GM10266 (cell line): ENCODE measurements around the gene PDE4D.

Source experiments
- DNase-seq: peaks from one replicate; pipeline ENCODE4 v3.0.0; 2012; ENCODE audit errors: extremely low spot score
- TF ChIP-seq, protein P1 (sequence below): IDR thresholded peaks from 2 replicates; pipeline ENCODE4 v1.5.1; 2012; ENCODE audit warnings: mild to moderate bottlenecking, low read depth; ENCODE audit not compliant: control insufficient read depth, insufficient read depth; ENCODE audit errors: missing control alignments

PDE4D gene

GRCh38 chr5:59216841-59217240 lies 676.7 kb downstream of the PDE4D start:
- DNase-seq, result no peak

GRCh38 chr5:59212596-59212995 lies 680.9 kb downstream of the PDE4D start:
- TF ChIP-seq, protein P1, sequence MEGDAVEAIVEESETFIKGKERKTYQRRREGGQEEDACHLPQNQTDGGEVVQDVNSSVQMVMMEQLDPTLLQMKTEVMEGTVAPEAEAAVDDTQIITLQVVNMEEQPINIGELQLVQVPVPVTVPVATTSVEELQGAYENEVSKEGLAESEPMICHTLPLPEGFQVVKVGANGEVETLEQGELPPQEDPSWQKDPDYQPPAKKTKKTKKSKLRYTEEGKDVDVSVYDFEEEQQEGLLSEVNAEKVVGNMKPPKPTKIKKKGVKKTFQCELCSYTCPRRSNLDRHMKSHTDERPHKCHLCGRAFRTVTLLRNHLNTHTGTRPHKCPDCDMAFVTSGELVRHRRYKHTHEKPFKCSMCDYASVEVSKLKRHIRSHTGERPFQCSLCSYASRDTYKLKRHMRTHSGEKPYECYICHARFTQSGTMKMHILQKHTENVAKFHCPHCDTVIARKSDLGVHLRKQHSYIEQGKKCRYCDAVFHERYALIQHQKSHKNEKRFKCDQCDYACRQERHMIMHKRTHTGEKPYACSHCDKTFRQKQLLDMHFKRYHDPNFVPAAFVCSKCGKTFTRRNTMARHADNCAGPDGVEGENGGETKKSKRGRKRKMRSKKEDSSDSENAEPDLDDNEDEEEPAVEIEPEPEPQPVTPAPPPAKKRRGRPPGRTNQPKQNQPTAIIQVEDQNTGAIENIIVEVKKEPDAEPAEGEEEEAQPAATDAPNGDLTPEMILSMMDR, result no peak
- no peak for DNase-seq

More at GRCh38 chr5:59216841-59217240, 676.7 kb downstream of the PDE4D start:
- TF ChIP-seq, protein P1, result no peak

GRCh38 chr5:59209758-59210359 lies 683.7 kb downstream of the PDE4D start:
- TF ChIP-seq, protein P1, result no peak

DNA sequence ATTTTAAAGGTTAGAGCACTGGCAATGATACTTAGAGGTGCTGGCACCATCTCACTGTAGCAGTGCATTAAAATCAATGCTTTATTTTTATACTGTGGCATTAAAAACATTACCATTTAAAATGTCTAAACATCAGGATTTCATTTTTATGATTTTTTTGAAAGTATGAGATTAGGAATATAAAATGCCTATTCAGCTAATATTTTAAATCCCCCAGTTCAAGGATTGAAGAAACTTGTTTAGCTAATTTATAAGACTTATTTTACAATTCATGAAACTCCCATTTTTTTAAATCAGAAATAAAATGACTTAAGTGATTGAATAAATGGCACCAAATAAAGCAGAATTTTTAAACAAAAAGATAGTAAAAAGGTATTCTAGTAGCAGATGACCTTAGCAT lies 685.1 kb downstream of the PDE4D start:
- TF ChIP-seq, protein P1, result no peak
- no peak for DNase-seq

More at GRCh38 chr5:59209758-59210359, 683.7 kb downstream of the PDE4D start:
- DNase-seq, result no peak

DNA sequence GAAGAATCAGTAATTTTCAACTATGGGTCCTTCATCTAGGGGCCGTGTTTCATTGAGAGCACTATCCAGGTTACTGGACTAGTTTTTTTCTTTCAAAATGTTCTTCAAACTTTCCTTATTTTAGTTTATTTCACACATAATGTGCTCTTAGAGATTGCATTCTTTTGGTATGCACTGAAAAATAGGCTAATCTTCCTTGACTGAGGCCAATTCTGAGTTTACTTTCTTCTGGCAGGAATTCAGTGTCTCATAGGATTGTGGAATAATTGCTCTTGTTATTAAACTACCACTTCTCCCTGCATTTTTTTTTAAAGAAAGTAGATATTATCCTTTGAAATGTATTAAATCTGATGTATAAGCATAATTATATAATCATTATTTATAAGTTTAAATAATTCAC lies 686.1 kb downstream of the PDE4D start:
- TF ChIP-seq, protein P1, result no peak
- DNase-seq, result no peak

GRCh38 chr5:59206132-59206581 lies 687.4 kb downstream of the PDE4D start:
- DNase-seq, result no peak
- TF ChIP-seq, protein P1, result no peak

- no peak for DNase-seq
- TF ChIP-seq, protein P1, result no peak
These were observed 689.2 kb downstream of the PDE4D start for GRCh38 chr5:59204114-59204897.
